ENCODE data around the gene CSNK1G3. TPM values are rescaled to one million over a fixed set of nuclear protein-coding genes. Genes with fewer than 3 reads are reported as not detected.
A peak's percentile ranks its signal among the peaks of the same experiment; 100 is the strongest.

Gene CSNK1G3
- total RNA-seq, 1 experiment from 2014 or later = 51.1 TPM

DNA sequence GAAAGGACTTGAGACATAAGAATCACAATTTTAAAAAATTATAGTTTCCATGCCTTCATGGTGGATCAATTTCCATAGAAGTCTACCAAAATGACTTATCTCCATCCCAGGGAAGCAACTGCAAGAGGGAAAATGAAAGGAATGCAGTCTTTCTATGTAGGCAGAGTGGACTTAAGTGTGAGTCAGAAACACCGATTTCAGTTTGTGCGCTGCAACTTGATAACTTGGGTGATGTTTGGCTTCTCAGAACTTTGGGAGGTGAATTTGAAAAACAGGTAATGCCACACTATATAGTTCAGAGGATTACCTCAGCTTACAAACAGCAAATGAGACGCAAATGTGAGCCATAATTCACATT, 708 bp upstream of the CSNK1G3 start:
- DNase-seq (ENCODE audit: low read depth, low spot score) = no peak
- no peak for TF ChIP-seq FOSL1 (IDR thresholded peaks at IDR 0.05; ENCODE audit: low read depth)
- TF ChIP-seq RAD21 (IDR thresholded peaks at IDR 0.05; ENCODE audit: low read depth) = 0 out of 2 replicates have a peak, but pooled peaks have one; percentile 5
- no peak for TF ChIP-seq SP1 (IDR thresholded peaks at IDR 0.05; ENCODE audit: low read depth)
- TF ChIP-seq TCF7L2 (IDR thresholded peaks at IDR 0.05; ENCODE audit: borderline replicate concordance, extremely low read depth, insufficient read depth, insufficient read length) = no peak
- no peak for TF ChIP-seq EZH2phosphoT487 (IDR thresholded peaks at IDR 0.05; ENCODE audit: borderline replicate concordance)
- peak; percentile 34; the same call in 1 of the 2 replicates for TF ChIP-seq SRF (IDR thresholded peaks at IDR 0.05; ENCODE audit: low read depth)
- no peak for TF ChIP-seq ZFX (IDR thresholded peaks at IDR 0.05)
- TF ChIP-seq, protein P1, sequence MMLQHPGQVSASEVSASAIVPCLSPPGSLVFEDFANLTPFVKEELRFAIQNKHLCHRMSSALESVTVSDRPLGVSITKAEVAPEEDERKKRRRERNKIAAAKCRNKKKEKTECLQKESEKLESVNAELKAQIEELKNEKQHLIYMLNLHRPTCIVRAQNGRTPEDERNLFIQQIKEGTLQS (IDR thresholded peaks at IDR 0.05) = no peak
- no peak for TF ChIP-seq EGR1 (IDR thresholded peaks at IDR 0.05; ENCODE audit: low read depth)
- TF ChIP-seq POLR2AphosphoS5 (IDR thresholded peaks at IDR 0.05; ENCODE audit: low read depth, low read length) = no peak
- TF ChIP-seq SIN3A (IDR thresholded peaks at IDR 0.05; ENCODE audit: low read depth) = peak; percentile 21; the same call in 1 of the 2 replicates
- TF ChIP-seq CBX3 (IDR thresholded peaks at IDR 0.05; ENCODE audit: low read depth) = peak; percentile 55; the same call in 1 of the 2 replicates
- no peak for TF ChIP-seq YY1 (IDR thresholded peaks at IDR 0.05; ENCODE audit: extremely low read depth, insufficient replicate concordance, low read depth, low read length)
- ATAC-seq = no peak
- no peaks in the 10 kb centered on the region for H3K9me2 ChIP-seq (ENCODE audit: insufficient read depth)
- H3K79me2 ChIP-seq (ENCODE audit: insufficient read depth, low read length) = peaks cover 36% of the 10 kb centered on the region
- BruUV-seq (replicated peaks) = TSS peak; percentile 97
- ChIA-PET RAD21 (ENCODE audit: low non-redundant PET in 1 of 2, low total read pairs in 2 of 2, uncharacterized antibody in 2 of 2, unreplicated experiment in 2 of 2) (no interaction called here), POLR2A (interaction anchor here (1.0 to 1.5 kb wide), 4 partner anchors 14 to 88 kb away, joined by 3 to 13 read pairs (median 4); partner anchors contain the start of gene CEP120), CTCF (interaction anchor here (1.5 kb wide), 1 partner anchor 88 kb away, joined by 5 read pairs; the partner anchor contains the start of gene CEP120)
- H3K4me3 ChIP-seq (replicated peaks in 1 of 2; ENCODE audit: low read depth in 1 of 2, low read length in 2 of 2) = peak overlapping the region; percentile 77 to 86
- H3K9ac ChIP-seq (ENCODE audit: low read length) = peak overlapping the region; percentile 83
- H3K27ac ChIP-seq (ENCODE audit: low read depth, low read length) = peak overlapping the region; percentile 47
- peak overlapping the region; percentile 82 for H3K4me2 ChIP-seq (ENCODE audit: low read length)
- H3K36me3 ChIP-seq (ENCODE audit: control insufficient read depth in 1 of 2, insufficient read depth in 2 of 2, low read length in 2 of 2) = no peaks in the 10 kb centered on the region
- H3K9me3 ChIP-seq (ENCODE audit: control insufficient read depth in 1 of 2, insufficient read depth in 1 of 2, low read depth in 1 of 2, low read length in 2 of 2) = no peaks in the 10 kb centered on the region
- no peaks in the 10 kb centered on the region for H4K20me1 ChIP-seq (ENCODE audit: insufficient read depth)
- H3K27me3 ChIP-seq (ENCODE audit: insufficient read depth, low read length) = no peaks in the 10 kb centered on the region
- H3K4me1 ChIP-seq (ENCODE audit: control insufficient read depth in 1 of 2, insufficient read depth in 2 of 2, low read length in 2 of 2) = peaks cover 9 to 24% of the 10 kb centered on the region in 2 experiments; a peak in 3 of 4 replicates
- no peak overlapping the region for H2AFZ ChIP-seq (ENCODE audit: low read depth, low read length, poor library complexity, severe bottlenecking)
- intact Hi-C loops (cut with micrococcal nuclease) = loop anchor here (1.0 kb wide), 1 partner anchor 88 kb away; the partner anchor contains the start of gene CEP120

Data from HCT116 (cell line).